ENCODE data around the gene RDH8. TPM values are rescaled to one million over a fixed set of nuclear protein-coding genes. Genes with fewer than 3 reads are reported as not detected.

The RDH8 gene
- total RNA-seq, 1 experiment from 2014 or later, result not detected

DNA sequence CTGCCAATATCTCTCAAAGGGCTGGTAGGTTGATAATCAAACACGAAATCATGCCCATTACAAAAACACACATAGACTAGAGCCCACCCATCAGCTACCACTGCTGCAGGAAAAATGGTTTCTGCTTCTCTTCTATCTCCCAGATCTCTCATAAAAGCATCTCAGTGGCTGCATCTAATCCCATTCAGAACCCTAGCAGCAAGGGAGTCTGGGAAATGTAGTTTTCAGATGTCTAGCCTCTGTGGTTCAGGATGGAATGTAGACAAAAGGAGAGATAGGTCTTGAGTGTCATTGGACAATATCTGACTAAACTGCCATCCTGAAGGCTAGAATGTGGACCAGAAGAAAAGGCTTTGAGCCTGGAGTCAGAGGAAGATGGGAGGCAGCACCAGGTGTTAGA lies 32.1 kb downstream of the RDH8 start:
- ChIA-PET CTCF (no interaction called here), POLR2A (ENCODE audit: unreplicated experiment) (no interaction called here)
- no peak overlapping the region for H3K4me3 ChIP-seq (ENCODE audit: low read length)
- DNase-seq (no peak), ATAC-seq (no peak)
- intact Hi-C loops (cut with micrococcal nuclease), result no loop called here
- H3K4me1 ChIP-seq (ENCODE audit: insufficient read depth, low read length), result no peaks in the 10 kb centered on the region
- H3K27me3 ChIP-seq (ENCODE audit: low read length), result no peaks in the 10 kb centered on the region
- no TSS peak for BruUV-seq (replicated peaks)
- no peaks in the 10 kb centered on the region for H3K9me2 ChIP-seq (replicated peaks; ENCODE audit: low read length)
- TF ChIP-seq EZH2phosphoT487 (IDR thresholded peaks at IDR 0.05; ENCODE audit: borderline replicate concordance, low read length), result no peak
- TF ChIP-seq CTCF (conservative IDR thresholded peaks at IDR 0.05; ENCODE audit: low read depth, low read length), result no peak
- H2AFZ ChIP-seq (ENCODE audit: low read length), result no peak overlapping the region
- no peaks in the 10 kb centered on the region for H3F3A ChIP-seq (ENCODE audit: low read length, unreplicated experiment)
- peaks cover 38% of the 10 kb centered on the region for H3K9me3 ChIP-seq (ENCODE audit: low read length)
- H4K20me1 ChIP-seq (ENCODE audit: low read length), result no peaks in the 10 kb centered on the region
- H3K4me2 ChIP-seq (ENCODE audit: low read length), result no peak overlapping the region
- H3K79me2 ChIP-seq (ENCODE audit: low read length), result no peaks in the 10 kb centered on the region
- no peaks in the 10 kb centered on the region for H3K36me3 ChIP-seq (ENCODE audit: low read depth, low read length)
- no peak overlapping the region for H3K27ac ChIP-seq (ENCODE audit: low read length)
- H3K9ac ChIP-seq (ENCODE audit: low read length), result no peak overlapping the region

- ATAC-seq (no peak), DNase-seq (no peak)
- TF ChIP-seq EZH2 (IDR thresholded peaks at IDR 0.05; ENCODE audit: low read length, unreplicated experiment), result no peak
- no peak for TF ChIP-seq CTCF (conservative IDR thresholded peaks at IDR 0.05; ENCODE audit: low read depth, low read length)
- no peak for TF ChIP-seq EZH2phosphoT487 (IDR thresholded peaks at IDR 0.05; ENCODE audit: borderline replicate concordance, low read length)
- Histone ChIP-seq H3K9me3 (ENCODE audit: low read length) (0 out of 2 replicates have a peak, but pooled peaks cover 3% of the 10 kb centered on the region), H3K4me3 (ENCODE audit: low read length) (no peak overlapping the region), H4K20me1 (ENCODE audit: low read length) (no peaks in the 10 kb centered on the region), H3K9ac (ENCODE audit: low read length) (no peak overlapping the region), H3K27me3 (ENCODE audit: low read length) (no peaks in the 10 kb centered on the region), H3K79me2 (ENCODE audit: low read length) (no peaks in the 10 kb centered on the region), H3K4me1 (ENCODE audit: insufficient read depth, low read length) (no peaks in the 10 kb centered on the region), H3K27ac (ENCODE audit: low read length) (no peak overlapping the region), H3K9me2 (replicated peaks; ENCODE audit: low read length) (no peaks in the 10 kb centered on the region), H2AFZ (ENCODE audit: low read length) (no peak overlapping the region), H3K36me3 (ENCODE audit: low read depth, low read length) (no peaks in the 10 kb centered on the region), H3K4me2 (ENCODE audit: low read length) (no peak overlapping the region), H3F3A (ENCODE audit: low read length, unreplicated experiment) (no peaks in the 10 kb centered on the region)
- no TSS peak for BruUV-seq (replicated peaks)
- intact Hi-C loops (cut with micrococcal nuclease), result no loop called here
- ChIA-PET POLR2A (ENCODE audit: unreplicated experiment) (no interaction called here), CTCF (no interaction called here)
Observed at GRCh38 chr19:10049626-10050025, 36.3 kb downstream of the RDH8 start.

DNA sequence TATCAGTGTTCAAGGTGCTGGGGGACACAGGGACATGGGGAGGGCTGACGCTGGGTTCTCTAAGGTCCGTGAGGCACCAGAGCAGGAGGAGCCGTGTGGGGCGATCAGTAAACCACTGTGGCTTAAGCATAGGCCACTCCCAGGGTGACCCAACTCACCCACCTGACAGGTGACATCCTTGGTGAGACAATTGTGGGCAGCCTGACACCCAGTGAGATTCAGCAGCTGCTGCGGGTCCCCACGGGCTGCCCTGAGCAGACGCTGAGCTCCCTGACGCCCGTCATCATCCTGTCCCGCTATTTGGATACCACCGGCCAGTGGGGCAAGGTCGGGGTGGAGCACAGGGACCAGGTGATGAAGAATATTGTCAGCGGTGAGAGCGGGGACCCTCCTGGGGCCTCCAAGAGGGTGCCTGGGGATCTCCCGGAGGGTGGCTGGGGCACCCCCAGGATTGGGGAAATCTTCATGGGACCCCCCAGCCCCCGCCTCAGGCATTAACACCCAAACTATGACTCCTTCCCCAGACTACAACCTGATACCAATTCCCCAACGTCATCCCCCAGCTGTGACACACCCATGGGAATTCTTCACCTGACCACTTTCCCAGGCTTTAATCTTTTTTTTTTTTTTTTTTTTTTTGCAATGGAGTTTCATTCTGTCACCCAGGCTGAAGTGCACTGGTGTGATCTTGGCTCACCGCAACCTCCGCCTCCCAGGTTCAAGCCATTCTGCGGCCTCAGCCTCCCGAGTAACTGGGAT lies 39.5 kb downstream of the RDH8 start:
- no peak for TF ChIP-seq EZH2 (IDR thresholded peaks at IDR 0.05; ENCODE audit: low read length, unreplicated experiment)
- no peak for TF ChIP-seq CTCF (conservative IDR thresholded peaks at IDR 0.05; ENCODE audit: low read depth, low read length)
- TF ChIP-seq EZH2phosphoT487 (IDR thresholded peaks at IDR 0.05; ENCODE audit: borderline replicate concordance, low read length), result no peak
- Histone ChIP-seq H4K20me1 (ENCODE audit: low read length) (no peaks in the 10 kb centered on the region), H3K27me3 (ENCODE audit: low read length) (peaks cover 3% of the 10 kb centered on the region; the same call in 1 of the 2 replicates), H3K9ac (ENCODE audit: low read length) (no peak overlapping the region), H3F3A (ENCODE audit: low read length, unreplicated experiment) (no peaks in the 10 kb centered on the region), H3K4me1 (ENCODE audit: insufficient read depth, low read length) (no peaks in the 10 kb centered on the region), H2AFZ (ENCODE audit: low read length) (no peak overlapping the region), H3K9me3 (ENCODE audit: low read length) (no peaks in the 10 kb centered on the region), H3K9me2 (replicated peaks; ENCODE audit: low read length) (no peaks in the 10 kb centered on the region), H3K79me2 (ENCODE audit: low read length) (no peaks in the 10 kb centered on the region), H3K4me3 (ENCODE audit: low read length) (no peak overlapping the region), H3K36me3 (ENCODE audit: low read depth, low read length) (no peaks in the 10 kb centered on the region), H3K27ac (ENCODE audit: low read length) (no peak overlapping the region), H3K4me2 (ENCODE audit: low read length) (no peak overlapping the region)
- ATAC-seq (no peak), DNase-seq (no peak)
- ChIA-PET POLR2A (ENCODE audit: unreplicated experiment) (no interaction called here), CTCF (no interaction called here)
- intact Hi-C loops (cut with micrococcal nuclease), result no loop called here
- BruUV-seq (replicated peaks), result no TSS peak

Measured in PC-3 (cell line).